ENCODE data around the gene UBE2E2.
"Not testable (repeated sequence)": the region's sequence is repeated elsewhere in the genome, so short reads cannot be mapped to it uniquely, and the experiment has no call there.

The UBE2E2 gene

DNA sequence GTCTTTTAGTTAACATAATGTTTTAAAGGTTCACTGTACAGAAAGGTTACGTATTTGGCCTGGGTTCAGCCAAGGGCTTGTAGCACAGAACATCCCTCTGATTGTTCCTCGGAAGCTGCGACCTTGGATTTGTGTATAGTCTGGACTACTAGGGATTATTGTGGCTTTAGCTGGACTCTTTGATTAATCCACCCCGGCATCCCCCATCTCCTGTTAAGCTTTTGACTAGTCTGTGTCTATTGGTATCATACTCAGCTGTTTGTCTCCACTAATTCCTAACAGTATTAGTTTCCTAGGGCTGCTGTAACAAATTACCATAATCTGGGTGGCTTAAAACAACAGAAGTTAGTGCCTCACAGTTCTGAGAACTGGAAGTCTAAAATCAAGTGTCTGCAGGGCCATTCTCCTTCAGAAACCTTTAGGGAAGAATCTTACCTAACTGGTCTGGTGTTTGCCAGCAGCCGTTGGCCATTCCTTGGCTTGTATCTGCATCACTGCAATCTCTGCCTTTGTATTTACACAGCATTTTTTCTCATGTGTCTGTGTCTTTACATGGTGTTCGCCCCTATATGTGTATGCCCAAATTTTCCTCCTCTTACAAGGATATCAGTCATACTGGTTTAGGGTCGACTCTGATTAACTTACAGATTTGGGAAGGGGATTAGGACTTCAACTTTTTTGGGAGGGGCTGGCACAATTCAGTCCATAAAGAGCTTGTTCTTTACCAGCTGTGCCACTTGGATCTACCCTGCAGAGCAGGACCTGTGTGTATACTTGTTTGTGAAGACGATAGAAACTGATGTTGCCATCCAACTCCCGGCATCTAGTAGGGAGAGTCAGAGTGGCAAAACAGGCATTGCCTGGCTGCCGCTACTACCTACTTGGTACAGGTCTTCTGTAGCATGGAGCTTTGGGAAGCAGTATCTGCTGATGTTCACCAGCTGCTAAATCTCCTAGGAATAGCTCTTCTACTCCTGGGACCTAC, 117.8 kb downstream of the UBE2E2 start:
- DNase-seq = no peak

DNA sequence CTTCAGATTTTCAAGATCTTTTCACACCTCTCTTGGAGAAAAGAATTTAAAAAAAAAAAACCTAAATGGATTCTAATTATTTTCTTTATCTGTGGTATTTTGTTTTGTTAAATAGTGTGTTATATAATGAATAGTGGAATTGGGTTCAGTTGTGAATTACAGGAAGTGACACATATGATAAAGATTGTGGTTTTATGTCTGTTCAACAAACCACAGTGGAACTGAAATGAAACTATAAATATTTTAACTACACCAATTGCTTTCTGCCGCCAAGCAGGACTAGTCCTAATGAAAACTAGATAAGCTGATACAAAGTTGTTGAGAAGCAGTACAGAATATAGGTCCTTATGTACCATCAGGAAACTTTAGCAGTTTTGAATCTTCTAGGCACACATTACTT, 121.6 kb downstream of the UBE2E2 start:
- DNase-seq = no peak

DNA sequence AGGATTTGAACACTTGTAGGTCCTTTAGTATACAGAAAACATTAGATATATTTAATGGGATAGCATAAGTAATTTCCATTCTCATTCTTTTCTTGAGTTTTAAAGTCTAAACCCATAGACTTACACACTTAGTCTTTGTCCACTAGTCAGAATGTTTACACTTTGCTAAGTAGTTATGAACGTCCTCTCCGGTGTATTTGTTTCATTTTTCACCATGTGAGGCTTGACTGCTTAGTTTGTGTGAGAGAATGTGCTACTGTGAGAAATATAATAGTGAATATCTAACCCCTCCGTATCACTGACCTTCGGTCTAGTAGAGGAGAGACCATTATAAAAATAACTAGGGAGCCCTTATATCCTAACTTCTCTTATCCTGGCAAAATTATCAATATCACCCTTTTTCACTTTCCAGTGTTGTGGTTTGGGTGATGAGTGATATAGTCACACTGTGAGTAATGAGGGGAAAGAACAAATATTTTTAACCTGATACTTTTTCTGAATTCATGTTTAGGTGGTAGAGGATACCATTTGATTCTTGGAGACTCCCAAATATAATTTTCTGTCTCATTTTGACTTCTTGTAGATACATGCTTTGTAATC, 122.4 kb downstream of the UBE2E2 start:
- no peak for DNase-seq

DNA sequence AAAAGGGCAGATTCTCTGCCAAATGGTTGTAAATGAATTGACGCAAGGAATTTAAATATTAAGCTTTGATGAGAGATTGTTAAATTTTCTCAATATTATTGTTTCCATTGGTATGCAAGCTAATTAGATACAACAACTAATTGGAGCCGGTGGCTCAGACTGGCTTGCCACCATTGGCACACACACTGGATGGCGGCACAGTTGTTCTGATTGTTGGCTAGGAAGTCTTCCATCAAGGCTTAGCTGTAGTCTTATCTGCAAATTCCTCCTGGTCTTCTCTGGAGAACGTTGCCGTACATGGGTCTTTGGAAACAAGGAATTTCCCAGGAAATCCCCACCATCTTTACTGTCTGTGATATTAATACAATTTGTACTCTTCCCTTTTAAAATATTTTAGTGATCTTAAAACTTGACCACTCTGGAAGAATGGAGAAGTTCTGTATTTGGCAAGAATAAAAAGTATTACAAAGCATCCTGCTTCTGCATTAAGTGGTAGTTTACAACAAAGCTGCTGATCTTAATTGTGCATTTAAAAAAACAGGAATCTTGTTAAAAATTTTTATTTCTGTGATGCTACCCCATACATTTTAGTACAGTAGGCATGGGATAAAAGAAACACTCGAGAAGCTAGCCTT, 126.5 kb downstream of the UBE2E2 start:
- no peak for DNase-seq

DNA sequence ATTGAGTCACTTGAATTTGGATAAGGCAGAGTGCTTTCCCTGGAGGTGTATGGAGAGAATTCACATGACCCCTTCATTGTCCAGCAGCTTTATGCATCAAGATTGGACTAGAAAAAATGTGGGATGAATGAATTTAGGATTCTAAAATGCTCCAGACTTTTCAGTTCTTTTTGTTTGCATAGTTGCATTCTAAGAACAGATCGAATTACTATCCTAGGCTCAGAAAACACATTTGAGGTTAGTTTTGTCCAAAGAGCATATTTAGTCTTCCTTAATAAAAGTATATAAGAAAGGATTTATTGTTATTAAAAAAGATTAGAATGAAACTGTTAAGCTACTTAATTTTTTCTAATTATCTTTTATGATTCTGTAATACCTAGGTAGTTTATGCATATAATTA, 127.4 kb downstream of the UBE2E2 start:
- DNase-seq = no peak

DNA sequence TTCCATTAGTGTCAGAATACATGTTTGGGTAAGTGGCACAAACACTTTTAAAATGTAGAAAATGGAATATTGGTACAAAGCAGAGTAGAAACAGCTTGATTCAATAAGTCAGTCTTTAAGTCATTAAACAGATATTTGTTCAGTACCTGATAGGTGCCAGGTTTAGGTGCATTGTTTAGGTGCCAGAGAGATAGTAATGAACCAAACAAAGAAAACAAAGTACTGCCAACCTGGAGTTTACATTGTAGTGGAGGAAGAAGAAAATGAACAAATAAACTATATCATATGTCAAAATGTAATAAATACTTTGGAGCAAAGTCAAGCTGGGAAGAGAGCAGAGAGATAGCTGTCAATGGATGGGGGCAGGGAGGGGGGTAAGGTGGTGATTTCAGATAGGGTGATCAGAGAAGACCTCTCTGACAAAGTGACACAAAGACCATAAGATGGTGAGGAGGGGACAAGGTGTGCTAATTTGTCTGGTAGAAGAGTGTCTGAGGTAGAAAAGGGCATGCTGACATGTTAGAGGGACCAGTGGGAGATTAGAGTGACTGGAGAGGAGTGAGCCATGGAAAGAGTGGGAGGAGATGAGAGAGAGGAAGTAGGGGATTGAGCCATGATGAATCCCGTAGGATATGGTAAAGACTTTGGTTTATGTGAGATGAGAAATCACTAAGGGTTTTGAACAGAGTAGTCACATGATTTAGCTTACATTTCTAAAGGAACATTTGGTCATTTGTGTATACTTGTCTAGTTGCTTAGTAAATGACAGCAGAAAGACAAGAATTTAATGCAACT, 128.2 kb downstream of the UBE2E2 start:
- no peak for DNase-seq

DNA sequence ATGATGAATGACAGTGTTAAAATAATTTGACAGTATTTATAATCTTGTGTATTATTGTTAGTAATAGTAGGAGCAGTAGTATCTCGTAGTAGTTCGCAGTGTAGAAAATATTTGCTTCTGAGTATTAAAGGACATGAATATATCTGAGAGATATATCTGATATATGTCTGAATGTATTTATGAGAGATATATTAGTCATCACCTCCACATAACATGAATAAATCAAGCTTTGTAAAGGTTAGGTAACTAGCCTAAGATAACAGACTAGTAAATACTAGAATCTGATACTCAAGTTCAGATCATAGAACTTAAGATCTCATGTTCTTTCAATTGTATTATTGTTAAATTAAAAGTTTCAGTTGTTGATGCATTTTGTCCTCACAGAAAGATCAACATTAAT, 130.5 kb downstream of the UBE2E2 start:
- DNase-seq = no peak

DNA sequence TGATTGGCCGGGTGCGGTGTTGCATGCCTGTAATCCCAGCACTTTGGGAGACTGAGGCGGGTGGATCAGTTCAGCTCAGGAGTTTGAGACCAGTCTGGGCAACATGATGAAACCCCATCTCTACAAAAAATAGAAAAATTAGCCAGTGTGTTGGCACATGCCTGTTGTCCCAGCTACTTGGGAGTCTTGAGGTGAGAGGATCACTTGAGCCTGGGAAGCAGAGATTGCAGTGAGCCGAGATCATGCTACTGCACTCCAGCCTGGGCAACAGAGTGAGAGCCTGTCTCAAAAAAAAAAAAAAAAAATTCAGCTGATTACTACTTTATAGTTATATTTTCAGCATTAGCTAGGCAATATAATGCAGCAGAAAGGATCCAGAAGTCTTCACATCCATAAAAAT, 133.7 kb downstream of the UBE2E2 start:
- DNase-seq = not testable (repeated sequence)

DNA sequence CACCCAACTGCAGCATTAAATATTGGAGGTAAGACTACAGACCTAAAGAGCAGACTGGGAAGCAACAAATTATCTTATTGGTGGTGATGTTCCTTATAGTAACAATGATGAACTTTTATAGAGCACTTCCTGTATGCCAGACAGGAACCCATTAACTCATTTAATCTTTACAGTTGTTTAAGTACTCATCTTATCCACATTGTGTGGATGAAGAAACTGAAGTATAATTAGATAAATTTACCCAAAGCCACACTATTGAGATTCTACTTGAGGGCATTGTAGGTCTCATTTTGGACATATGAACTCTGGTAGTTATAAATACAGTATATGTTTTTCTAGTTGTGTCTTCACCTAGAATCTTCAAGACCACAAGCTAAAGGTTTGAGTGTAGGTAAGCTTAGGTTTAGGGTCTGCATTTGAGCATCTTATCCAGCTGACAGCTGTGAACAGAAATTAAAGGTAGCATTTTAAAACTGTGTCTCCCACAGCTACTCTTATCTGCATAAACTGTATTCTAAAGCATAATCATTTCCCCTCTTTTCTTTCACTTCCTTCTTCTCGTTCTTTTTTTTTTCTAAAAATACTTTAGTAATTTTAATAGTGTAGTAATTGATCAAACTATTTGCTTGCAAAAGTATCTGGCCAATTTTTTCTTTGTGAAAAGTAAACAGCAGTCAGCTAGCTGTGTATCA, 138.2 kb downstream of the UBE2E2 start:
- no peak for DNase-seq

DNA sequence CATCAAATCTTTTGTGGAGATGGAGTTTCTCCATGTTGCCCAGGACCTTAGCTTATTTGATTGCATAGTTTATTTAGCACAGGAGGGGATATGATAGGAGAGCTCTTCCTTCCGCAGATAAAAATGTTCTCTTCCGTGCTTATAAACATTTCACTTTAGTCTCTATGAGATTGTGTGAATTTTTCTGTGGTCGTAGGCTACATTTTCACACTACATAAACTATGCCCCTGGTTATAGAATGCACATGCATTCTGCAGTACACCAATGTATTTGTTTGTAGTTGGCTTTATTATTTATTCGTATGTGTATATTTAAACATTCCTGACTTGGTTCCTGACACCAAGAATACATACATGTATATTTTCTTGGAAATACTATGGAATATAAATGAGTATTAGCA, 139.2 kb downstream of the UBE2E2 start:
- no peak for DNase-seq

DNA sequence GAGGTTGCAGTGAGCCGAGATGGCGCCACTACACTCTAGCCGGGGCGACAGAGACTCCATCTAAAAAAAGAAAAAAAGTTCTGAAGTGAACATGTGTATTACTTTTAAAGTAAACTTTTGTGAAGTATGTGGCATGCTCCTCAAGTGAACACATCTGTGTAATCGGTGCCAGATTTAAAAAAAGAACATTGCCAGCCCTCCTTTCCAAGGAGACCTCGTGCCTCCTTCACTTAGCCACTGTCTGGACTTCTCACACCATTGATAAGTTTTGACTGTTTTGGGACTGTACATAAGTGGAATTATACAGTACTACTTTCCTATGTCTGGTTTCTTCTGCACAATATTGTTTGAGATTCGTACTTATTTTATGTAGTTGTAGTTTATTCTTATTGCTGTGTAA, 140.4 kb downstream of the UBE2E2 start:
- no peak for DNase-seq

DNA sequence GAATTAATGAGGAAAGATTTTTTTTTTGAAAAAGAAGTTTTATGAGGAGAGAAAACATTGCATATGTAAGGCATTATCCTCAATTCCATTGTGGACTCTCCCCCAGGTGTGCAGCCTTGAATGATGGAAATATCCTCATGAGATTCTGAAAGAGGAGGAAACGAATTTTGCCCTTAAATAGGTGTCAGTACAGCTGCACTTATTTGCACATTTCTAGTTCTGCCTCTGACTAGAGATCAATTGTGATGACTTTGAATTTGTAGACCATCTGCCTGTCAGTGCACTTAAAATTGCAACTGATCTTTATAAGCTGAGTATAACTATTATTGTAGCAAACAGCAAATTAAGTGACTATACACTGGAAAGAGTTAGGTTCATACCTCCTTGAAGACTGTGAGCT, 141.8 kb downstream of the UBE2E2 start:
- no peak for DNase-seq

DNA sequence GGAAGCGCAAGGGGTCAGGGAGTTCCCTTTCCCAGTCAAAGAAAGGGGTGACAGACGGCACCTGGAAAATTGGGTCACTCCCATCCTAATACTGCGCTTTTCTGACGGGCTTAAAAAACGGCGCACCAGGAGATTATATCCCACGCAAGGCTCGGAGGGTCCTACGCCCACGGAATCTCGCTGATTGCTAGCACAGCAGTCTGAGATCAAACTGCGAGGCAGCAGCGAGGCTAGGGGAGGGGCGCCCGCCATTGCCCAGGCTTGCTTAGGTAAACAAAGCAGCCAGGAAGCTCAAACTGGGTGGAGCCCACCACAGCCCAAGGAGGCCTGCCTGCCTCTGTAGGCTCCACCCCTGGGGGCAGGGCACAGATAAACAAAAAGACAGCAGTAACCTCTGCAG, 146.3 kb downstream of the UBE2E2 start:
- not testable (repeated sequence) for DNase-seq

DNA sequence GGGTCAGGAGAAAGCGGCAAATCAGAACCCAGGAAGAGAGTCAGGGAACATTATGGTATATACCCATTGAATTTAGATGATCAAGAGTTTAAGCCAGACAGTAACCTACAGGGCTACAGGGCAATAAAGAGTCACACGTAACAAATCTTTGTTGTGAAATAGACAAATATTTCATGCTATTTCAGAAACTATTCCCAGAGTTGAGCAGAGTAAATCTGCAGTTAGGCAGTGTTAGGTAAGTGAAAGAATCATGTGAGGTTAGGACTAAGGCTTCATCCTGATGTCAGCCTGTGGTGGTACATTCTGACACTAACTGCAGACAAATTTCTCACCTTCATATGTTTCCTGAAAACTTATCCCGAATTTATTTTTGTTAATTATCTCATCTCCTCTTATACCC, 153.0 kb downstream of the UBE2E2 start:
- no peak for DNase-seq

DNA sequence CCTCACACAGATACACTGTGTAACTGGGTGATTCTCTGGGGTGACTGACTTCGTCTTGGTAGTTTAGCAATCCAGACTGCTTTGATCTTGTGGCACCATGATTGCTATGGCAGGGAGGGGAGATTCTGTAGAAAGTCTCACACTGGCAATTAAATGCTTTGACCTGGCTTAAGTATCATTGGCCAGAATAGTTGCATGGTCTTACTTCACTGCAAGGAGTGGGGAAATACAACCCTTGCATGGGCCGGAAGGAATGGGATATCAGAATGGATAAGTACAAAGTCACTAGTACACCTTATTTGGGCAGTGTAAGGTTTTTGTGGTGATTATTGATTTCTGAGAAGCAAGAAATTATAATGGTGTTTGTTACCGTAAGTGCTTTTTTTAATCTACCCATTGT, 153.8 kb downstream of the UBE2E2 start:
- no peak for DNase-seq

DNA sequence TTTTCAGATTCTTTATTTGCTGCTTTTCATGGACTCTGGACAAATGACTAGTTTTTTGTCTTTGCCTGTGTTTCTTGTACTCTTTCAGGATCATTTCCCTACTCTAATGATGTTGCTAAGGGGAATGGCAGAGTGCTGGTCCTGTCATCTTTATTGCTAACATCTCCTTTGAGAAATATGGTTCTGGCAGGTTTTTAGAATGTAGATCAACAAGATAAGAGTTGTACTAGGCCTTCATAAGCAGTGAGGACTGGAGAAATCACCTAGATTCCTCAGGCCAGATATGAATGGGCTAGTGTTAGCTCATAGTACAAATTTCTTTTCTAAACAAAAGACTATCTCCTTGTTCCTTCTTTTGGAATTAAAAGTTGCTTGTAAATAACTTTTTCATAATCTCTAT, 156.0 kb downstream of the UBE2E2 start:
- no peak for DNase-seq

DNA sequence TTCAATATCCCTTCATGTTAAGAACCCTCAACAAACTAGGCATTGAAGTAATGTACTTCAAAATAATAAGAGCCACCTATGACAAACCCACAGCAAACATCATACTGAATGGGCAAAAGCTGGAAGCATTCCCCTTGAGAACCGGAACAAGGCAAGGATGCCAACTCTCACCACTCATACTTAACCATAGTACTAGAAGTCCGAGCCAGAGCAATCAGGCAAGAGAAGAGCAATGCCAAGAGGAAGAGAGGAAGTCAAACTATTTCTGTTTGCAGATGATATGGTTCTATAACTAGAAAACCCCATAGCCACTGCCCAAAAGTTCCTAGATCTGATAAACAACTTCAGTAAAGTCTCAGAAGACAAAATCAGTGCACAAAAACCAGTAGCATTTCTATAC, 161.9 kb downstream of the UBE2E2 start:
- DNase-seq = no peak

DNA sequence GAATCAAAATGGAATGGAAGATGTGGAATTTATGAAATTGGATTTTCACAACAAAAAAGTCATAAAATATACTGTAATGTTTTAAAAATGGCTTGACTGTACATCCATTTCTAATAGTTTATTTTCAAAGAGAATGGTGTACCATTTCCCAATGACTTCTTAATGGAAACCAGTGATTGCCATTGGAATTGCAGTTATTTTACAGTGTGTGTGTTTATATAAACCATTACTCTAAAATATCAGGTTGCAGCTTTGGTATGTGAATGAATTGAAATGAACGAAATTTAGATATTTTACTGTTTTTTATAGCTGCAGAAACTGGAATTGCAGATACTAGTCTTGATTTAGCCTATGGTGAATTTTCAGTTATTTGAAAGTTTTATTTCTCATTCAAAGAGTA, 165.6 kb downstream of the UBE2E2 start:
- DNase-seq = no peak

DNA sequence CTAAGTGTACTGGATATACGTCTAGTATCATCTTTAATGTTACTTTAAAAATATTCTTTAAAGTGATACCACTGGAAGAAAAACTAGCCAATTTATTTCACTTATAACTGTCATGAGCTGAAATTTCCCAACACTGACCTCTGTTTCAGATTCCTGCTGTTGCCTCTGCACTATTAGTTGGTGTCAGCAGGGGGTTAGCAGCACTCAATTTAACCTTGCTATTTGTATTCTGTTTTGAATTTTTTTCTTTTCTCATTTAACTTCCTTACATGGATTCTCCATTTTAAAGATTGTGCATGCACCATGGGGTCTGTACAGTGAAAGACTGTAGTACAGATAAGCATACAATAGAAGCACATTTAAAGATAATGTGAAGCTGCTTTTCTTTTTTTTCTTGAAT, 169.2 kb downstream of the UBE2E2 start:
- DNase-seq = no peak

DNA sequence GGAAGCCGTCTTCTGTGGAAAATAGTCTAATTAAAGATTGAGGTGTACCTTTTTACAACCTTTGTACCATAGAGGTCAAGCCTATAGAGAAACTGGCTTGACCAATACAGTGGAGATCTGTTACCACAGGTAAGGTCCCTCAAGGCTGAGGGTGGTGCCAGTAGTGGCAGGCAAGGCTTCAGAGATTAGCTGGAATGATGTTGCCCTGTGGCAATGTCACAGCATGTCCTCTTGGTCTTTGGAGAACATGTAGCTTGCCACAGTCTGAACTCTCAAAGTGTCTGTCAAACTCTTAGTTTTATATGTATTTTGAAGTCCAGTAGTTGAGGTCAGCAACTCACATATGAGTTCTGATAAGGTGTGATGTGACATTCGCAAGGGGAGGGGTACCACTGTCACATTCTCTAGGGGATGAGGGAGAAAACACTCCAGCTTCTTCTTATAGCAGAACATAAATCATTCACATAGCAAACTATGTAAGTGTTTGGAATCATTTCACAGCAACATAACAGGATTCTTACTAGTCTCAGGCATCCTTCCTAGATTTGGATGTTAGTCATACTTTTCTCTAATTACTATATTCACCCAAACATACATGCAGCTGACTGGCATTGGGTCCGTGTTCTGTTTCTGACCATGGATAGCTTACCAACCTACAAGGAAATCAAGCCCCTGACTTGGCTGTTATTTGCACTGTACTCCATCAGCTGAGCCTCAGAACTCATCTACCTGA, 173.6 kb downstream of the UBE2E2 start:
- no peak for DNase-seq

All from amygdala (tissue), 56 donors.